AG04450 (cell line): ENCODE results near the gene ZNF622. TPM values are rescaled to one million over a fixed set of nuclear protein-coding genes. Genes with fewer than 3 reads are reported as not detected.

Source experiments
- CTCF ChIA-PET: fragments of 300-600, 350-600 bp; formaldehyde crosslinking; extraction: SDS; loops from one replicate; lab custom pipeline; 2022; ENCODE audit warnings: antibody characterized with exemption, inconsistent platforms; lab: Charles Lee
- POLR2A ChIA-PET: fragments of 350-600 bp; formaldehyde crosslinking; extraction: SDS; loops from one replicate; lab custom pipeline; 2021; ENCODE audit warnings: antibody characterized with exemption, inconsistent platforms; lab: Yijun Ruan, JAX
- DNase-seq: peaks from one replicate; pipeline ENCODE4 v3.0.0-alpha.2; 2011; ENCODE audit warnings: low read depth, low spot score
- H3K27ac ChIP-seq: one replicate; pipeline ENCODE4 v1.5.1; 2012; ENCODE audit warnings: low read depth, low read length, control low read depth
- H3K27me3 ChIP-seq: one replicate; pipeline ENCODE4 v1.6.0; 2012; ENCODE audit warnings: low read length; ENCODE audit not compliant: control insufficient read depth, insufficient read depth
- H3K4me3 ChIP-seq: 2 replicates; pipeline ENCODE4 v1.5.1; 2011; ENCODE audit warnings: mild to moderate bottlenecking, low read depth, low read length, control low read depth
- H3K9me3 ChIP-seq: 2 replicates; pipeline ENCODE4 v1.5.1; 2012; ENCODE audit warnings: low read length; ENCODE audit not compliant: control insufficient read depth, insufficient read depth
- CTCF ChIP-seq: IDR thresholded peaks from 2 replicates; pipeline ENCODE4 v1.5.1; 2011; ENCODE audit warnings: low read depth, low read length, control low read depth, inconsistent platforms
- polyA plus RNA-seq: library from polyadenylated mRNA; depleted of rRNA; stranded (reverse); fragments of >200 nt; gene quantifications from 2 replicates; pipeline ENCODE4 v1.2.3, GENCODE V29; 2011; rRNA removed

Gene ZNF622
- polyA plus RNA-seq, 1 experiment: 21.5 TPM

GRCh38 chr5:16406630-16407029 lies 59.0 kb downstream of the ZNF622 start:
- Histone ChIP-seq H3K9me3 (no peaks in the 10 kb centered on the region), H3K27me3 (no peaks in the 10 kb centered on the region), H3K4me3 (no peak overlapping the region), H3K27ac (no peak overlapping the region)
- CTCF ChIA-PET: no interaction called here
- no peak for TF ChIP-seq CTCF
- DNase-seq: no peak
- POLR2A ChIA-PET: no interaction called here

- Histone ChIP-seq H3K4me3 (no peak overlapping the region), H3K27me3 (no peaks in the 10 kb centered on the region), H3K27ac (no peak overlapping the region), H3K9me3 (no peaks in the 10 kb centered on the region)
- POLR2A ChIA-PET: no interaction called here
- DNase-seq: no peak
- TF ChIP-seq CTCF: no peak
- CTCF ChIA-PET: no interaction called here
Observed at GRCh38 chr5:16406023-16406422, 59.6 kb downstream of the ZNF622 start.

Other genes with a start within 250 kb of the ZNF622 start
- gene RETREG1, start 151.2 kb upstream of the ZNF622 start, polyA plus RNA-seq: 0.14 TPM in 1 of 2 replicates, not detected in the other